ENCODE measurements around the gene THBS2.

Gene THBS2

GRCh38 chr6:169167581-169168301, 85.9 kb downstream of the THBS2 start:
- FAIRE-seq (peak; percentile 48), DNase-seq (ENCODE audit: low spot score) (peak; percentile 75)

DNA sequence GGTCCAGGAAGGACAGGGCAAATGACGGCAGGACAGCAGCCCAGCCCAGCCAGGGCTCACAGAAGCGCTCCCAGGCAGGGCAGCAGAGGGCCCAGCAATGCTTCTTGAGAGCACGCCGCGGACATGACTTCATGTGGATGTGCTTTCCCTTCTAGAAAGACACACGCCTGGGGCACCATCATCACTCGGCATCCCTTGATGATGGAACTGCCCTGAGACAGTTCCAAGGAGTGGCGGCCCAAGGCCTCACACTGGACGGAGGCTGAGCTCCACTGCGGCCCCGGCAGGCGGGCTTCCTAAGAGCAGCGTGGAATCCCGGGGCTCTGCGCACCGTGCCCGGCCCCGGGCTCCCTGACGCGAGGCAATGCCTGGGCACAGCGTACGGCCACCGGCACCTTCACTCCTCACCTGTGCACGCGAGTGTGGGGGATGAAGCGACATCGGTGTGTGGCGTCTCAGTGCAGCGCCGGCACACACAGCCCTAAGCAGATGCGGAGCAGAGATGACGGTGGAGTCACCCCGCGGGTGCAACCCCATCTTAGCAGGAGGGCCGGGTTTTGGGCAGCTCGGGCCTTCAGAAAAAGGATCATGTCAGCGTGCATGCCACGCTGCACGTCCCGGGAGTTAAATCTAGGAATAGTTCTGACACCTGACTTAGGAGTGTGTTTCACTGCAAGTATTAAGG, 86.6 kb downstream of the THBS2 start:
- DNase-seq (ENCODE audit: low spot score) (no peak), FAIRE-seq (no peak)
